GM12875 (cell line): ENCODE data around the gene THAP4.

ENCODE experiments used
- H3K4me3 ChIP-seq: one replicate; pipeline ENCODE4 v1.5.1; 2011; ENCODE audit warnings: low read depth, low read length, control low read depth
- TF ChIP-seq, protein P1 (sequence below): IDR thresholded peaks from 2 replicates; pipeline ENCODE4 v1.5.1; 2011; ENCODE audit warnings: low read depth, mild to moderate bottlenecking, control low read depth, inconsistent platforms, low read length, moderate library complexity, borderline replicate concordance; ENCODE audit not compliant: insufficient read depth

THAP4 gene

DNA sequence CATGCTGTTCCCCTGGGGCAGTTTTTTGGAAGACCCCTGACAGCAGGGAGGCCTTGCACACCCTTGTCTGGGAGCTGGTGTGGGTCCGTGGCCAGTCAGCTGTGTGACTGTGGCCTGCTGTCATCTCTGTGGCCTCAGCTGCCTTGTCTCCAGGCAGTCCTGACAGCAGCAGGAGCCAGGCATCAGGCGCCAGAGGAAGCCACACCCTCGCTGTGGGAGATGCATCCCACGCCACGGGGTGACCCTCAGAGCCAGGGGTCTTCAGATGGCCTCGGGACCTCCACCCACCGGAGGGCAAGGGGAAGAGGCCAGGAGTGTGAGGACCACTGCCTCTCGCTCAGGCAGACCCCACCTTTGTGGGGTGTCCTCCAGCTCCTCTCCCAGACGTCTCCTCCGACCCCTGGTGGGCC lies 73.4 kb downstream of the THAP4 start:
- TF ChIP-seq, protein P1, sequence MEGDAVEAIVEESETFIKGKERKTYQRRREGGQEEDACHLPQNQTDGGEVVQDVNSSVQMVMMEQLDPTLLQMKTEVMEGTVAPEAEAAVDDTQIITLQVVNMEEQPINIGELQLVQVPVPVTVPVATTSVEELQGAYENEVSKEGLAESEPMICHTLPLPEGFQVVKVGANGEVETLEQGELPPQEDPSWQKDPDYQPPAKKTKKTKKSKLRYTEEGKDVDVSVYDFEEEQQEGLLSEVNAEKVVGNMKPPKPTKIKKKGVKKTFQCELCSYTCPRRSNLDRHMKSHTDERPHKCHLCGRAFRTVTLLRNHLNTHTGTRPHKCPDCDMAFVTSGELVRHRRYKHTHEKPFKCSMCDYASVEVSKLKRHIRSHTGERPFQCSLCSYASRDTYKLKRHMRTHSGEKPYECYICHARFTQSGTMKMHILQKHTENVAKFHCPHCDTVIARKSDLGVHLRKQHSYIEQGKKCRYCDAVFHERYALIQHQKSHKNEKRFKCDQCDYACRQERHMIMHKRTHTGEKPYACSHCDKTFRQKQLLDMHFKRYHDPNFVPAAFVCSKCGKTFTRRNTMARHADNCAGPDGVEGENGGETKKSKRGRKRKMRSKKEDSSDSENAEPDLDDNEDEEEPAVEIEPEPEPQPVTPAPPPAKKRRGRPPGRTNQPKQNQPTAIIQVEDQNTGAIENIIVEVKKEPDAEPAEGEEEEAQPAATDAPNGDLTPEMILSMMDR = no peak
- H3K4me3 ChIP-seq = no peak overlapping the region

DNA sequence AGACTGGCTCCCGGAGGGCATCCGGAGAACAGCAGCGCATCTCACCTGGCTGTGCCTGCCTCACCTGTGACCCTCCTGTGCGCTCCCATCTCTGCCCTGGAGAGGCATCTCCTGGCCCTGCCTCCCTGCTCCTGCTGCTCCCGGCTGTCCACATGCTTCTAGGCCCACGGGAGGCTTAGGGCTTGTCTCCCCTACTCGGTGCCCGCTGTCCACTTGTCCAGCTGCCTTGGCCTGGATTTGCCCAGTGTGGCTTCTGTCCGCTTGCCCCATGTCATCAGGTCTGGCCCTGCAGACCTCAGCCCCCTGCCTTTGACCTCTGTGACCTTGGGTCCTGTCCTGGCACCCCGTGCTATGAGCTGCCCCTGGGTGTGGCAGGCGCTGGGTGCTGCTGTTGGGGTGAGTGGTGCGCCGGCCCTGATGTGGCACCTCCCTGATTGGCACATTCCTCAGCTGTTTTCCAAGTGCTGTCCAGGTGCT lies 73.9 kb downstream of the THAP4 start:
- no peak overlapping the region for H3K4me3 ChIP-seq
- TF ChIP-seq, protein P1 = no peak

DNA sequence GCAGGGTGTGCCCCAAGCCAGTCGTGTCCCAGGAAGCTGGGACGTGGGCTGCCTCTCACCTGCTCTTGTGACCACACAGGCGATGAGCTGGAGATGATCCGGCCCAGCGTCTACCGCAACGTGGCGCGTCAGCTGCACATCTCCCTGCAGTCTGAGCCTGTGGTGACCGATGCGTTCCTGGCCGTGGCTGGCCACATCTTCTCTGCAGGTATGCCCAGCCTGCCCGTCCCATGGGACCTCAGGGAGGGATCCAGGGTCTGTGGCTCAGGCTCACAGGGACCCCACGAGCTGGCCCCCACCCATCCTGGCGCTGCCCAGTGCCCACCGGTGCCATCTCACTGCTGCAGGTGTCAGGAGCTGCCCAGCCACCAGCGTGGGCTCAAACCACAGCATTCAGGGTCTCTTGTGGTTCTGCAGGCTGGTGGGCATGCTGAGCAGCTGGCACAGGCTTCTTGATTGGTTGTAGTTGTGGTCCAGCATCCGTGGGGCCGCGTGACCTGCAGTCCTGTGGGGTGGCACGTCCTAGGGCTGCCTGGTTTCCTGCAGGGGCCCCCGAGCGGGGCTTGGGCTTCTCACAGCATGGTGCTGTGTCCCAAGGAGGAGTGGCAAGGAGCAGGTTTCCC lies 74.6 kb downstream of the THAP4 start:
- TF ChIP-seq, protein P1 = no peak

DNA sequence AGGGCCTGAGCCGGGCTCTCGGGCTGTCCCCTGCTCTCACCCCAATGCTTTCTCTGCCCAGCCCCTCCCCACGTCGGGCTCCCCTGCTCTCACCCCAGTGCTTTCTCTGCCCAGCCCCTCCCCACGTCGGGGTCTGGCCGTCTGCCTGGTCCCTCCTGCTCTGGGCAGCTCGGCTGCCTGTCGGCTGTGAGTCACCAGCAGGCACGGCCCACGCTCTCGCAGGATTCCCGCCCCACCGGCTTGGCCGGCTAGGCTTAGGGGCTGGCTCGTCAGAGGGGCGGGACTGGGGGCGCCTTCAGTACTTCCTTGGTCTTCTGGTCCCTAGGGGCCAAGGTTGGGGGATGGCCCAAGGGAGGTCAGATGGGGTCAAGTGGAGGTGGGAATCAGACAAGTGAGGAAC lies 75.1 kb downstream of the THAP4 start:
- H3K4me3 ChIP-seq = no peak overlapping the region
- TF ChIP-seq, protein P1 = no peak

More for the DNA sequence above, 74.6 kb downstream of the THAP4 start:
- no peak overlapping the region for H3K4me3 ChIP-seq

DNA sequence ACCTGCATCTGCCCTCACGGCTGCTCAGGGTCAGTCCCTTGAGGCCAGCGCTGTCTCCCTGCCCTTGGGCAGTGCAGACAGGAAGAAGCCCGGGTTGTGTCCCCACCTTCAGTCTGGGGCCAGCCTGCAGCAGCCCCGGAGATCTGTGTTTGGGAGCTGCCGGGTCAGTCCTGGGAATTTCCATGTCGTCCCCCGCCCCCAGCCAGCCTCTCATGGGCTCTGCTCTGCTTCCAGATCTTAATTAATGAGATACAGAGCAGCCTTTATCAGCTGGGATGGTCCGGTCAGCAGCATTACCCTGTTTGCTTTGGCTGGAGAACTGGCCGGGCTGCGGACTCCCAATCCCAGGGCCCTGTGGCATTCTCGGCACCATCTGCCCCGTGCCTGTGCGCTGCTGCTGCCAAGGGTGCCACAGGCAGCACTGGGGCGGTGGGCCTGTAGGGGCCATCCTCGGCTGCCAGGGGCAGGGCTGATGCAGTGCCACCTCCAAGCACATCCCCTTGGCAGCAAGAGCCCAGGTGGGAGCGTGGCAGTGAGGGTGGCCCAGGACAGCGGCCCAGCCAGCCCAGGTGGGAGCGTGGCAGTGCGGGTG lies 76.0 kb downstream of the THAP4 start:
- TF ChIP-seq, protein P1 = no peak
- H3K4me3 ChIP-seq = no peak overlapping the region

DNA sequence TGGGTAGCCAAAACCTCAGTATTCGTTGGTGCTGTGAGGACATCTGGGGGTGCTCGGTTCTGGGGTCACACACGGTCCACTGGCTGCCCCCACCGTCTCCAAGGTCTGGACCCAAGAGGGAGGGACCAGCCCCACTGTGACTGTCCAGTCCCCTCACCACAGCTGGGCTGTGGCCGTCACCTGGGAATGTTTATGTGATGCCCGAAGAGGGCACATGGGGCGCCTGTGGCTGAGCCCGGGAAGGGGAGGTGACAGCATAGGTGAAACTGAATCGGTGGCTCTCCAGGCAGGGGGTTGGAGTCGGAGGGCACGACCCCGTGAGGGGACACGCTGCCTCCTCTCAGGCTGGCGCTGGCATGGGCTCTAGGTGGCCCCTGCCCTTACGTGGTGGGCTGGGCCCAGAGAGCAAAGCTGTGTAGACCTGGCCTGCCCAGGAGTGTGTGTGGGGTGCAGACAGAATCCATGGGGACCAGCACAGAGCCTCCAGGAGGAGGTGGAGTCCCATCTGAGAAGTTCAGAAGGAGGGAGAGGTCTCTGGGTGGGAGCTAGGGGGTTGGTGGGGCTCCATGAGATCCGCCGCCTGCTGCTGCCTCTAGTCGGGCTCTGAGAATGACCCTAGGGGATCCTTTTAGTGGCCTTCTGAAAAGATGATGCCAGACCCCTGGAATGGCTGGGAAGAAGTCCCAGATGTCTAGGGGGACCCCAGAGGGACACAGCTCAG lies 76.6 kb downstream of the THAP4 start:
- H3K4me3 ChIP-seq = no peak overlapping the region
- TF ChIP-seq, protein P1 = no peak
